Mesendoderm (in vitro differentiated cells): Measurements from ENCODE around the gene KRTAP5-8.

Experiments used
- DNase-seq: peaks from one replicate; pipeline ENCODE4 v3.0.0; 2013
- H2AK5ac ChIP-seq: 2 replicates; pipeline ENCODE4 v1.6.1; 2013; ENCODE audit warnings: low read length, inconsistent platforms
- H2BK120ac ChIP-seq: 2 replicates; pipeline ENCODE4 v1.6.1; 2013; ENCODE audit warnings: low read depth, mild to moderate bottlenecking, low read length, moderate library complexity, mixed read lengths
- H2BK15ac ChIP-seq: replicated peaks from 2 replicates; pipeline ENCODE4 v1.6.1; 2013; ENCODE audit warnings: low read depth, mild to moderate bottlenecking, moderate library complexity
- H2BK5ac ChIP-seq: 2 replicates; pipeline ENCODE4 v1.6.1; 2013; ENCODE audit warnings: low read length, inconsistent platforms
- H3K18ac ChIP-seq: 2 replicates; pipeline ENCODE4 v1.6.1; 2013; ENCODE audit warnings: mild to moderate bottlenecking, low read length, mixed read lengths
- H3K23ac ChIP-seq: one replicate; pipeline ENCODE4 v1.6.1; 2013; ENCODE audit warnings: low read length
- H3K27ac ChIP-seq: 2 replicates; pipeline ENCODE4 v1.5.1; 2013; ENCODE audit warnings: low read depth, mild to moderate bottlenecking, inconsistent platforms, low read length, moderate library complexity
- H3K27me3 ChIP-seq: 2 replicates; pipeline ENCODE4 v1.6.1; 2013; ENCODE audit warnings: low read length, control low read depth, mild to moderate bottlenecking, inconsistent platforms; ENCODE audit not compliant: insufficient read depth, poor library complexity
- H3K36me3 ChIP-seq: 2 replicates; pipeline ENCODE4 v1.6.1; 2013; ENCODE audit warnings: low read length, inconsistent platforms; ENCODE audit not compliant: control insufficient read depth, insufficient read depth
- H3K4ac ChIP-seq: one replicate; pipeline ENCODE4 v1.6.1; 2013; ENCODE audit warnings: low read depth, mild to moderate bottlenecking, low read length, moderate library complexity
- H3K4me1 ChIP-seq: 2 replicates; pipeline ENCODE4 v1.6.1; 2013; ENCODE audit warnings: low read depth, low read length, inconsistent platforms; ENCODE audit not compliant: control insufficient read depth
- H3K4me2 ChIP-seq: 2 replicates; pipeline ENCODE4 v1.6.1; 2013; ENCODE audit warnings: low read length
- H3K4me3 ChIP-seq: 2 replicates; pipeline ENCODE4 v1.5.1; 2013; ENCODE audit warnings: mild to moderate bottlenecking, low read length
- H3K56ac ChIP-seq: one replicate; pipeline ENCODE4 v1.6.1; 2013; ENCODE audit warnings: low read length
- H3K79me1 ChIP-seq: 2 replicates; pipeline ENCODE4 v1.6.1; 2013; ENCODE audit warnings: low read length, inconsistent platforms
- H3K79me2 ChIP-seq: 2 replicates; pipeline ENCODE4 v1.6.1; 2013; ENCODE audit warnings: mild to moderate bottlenecking, low read length; ENCODE audit not compliant: control insufficient read depth, insufficient read depth
- H3K9ac ChIP-seq: 2 replicates; pipeline ENCODE4 v1.6.1; 2013; ENCODE audit warnings: low read length, inconsistent platforms
- H4K5ac ChIP-seq: one replicate; pipeline ENCODE4 v1.6.1; 2013; ENCODE audit warnings: low read length
- H4K8ac ChIP-seq: one replicate; pipeline ENCODE4 v1.6.1; 2013; ENCODE audit warnings: low read depth, mild to moderate bottlenecking, control low read depth, low read length, moderate library complexity
- WGBS: extraction: QIAGEN DNeasy Blood & Tissue Kit; methylation state at CpG from one replicate; pipeline ENCODE4 v1.1.7; 2013; ENCODE audit warnings: low lambda C conversion rate, missing lambda C conversion rate; ENCODE audit not compliant: insufficient coverage; ENCODE audit errors: extremely low coverage; 5-methylcytosine and 5-hydroxymethylcytosine counted together

Gene KRTAP5-8

DNA sequence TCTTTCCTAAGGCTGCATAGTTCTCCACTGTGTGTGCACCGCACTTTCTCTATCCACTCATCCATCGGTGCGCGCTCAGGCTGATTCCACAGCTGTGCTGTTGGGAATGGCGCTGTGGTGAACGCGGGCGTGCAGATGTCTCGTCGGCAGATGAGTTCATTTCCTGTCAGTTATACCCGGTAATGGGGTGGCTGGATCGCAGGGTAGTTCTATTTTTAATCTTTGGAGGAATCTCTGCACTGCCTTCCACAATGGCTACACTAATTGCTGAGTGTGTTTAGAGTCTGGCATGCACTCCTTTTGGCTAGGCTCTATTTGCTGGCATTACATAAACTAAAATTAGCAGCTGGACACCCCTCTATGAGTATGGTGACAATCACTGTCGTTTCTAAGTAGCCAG is 38.7 kb upstream of the KRTAP5-8 start:
- Histone ChIP-seq H3K9ac (no peak overlapping the region), H3K23ac (no peak overlapping the region), H3K4me3 (no peak overlapping the region), H2AK5ac (no peak overlapping the region), H3K4ac (no peak overlapping the region), H4K5ac (no peak overlapping the region), H3K79me1 (no peaks in the 10 kb centered on the region), H3K27ac (no peak overlapping the region), H3K4me2 (no peak overlapping the region), H2BK5ac (no peak overlapping the region), H3K27me3 (no peaks in the 10 kb centered on the region), H2BK120ac (no peak overlapping the region), H3K18ac (no peak overlapping the region), H3K56ac (no peak overlapping the region), H3K4me1 (peaks cover 3% of the 10 kb centered on the region), H2BK15ac (no peak overlapping the region), H4K8ac (no peak overlapping the region), H3K79me2 (no peaks in the 10 kb centered on the region), H3K36me3 (peaks cover 4% of the 10 kb centered on the region)
- WGBS, result no CpG with 5 or more reads among the region's 13 CpGs
- no peak for DNase-seq

DNA sequence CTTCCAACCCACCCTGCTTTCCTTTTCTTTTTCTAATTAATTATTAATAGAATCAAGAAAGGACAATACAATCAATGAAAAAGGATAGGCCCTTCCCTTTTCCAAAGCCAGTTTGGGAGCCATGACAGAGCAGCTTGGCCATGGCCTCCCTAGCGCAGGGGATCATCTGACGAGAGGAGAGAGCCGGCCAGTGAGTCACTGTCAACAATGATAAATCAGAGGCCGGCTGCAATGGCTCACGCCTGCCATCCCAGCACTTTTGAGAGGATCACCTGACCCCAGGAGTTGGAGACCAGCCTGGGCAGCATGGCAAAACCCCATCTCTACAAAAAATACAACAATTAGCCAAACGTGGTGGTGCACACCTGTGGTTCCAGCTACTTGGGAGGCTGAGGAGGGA is 38.3 kb upstream of the KRTAP5-8 start:
- Histone ChIP-seq H3K4ac (no peak overlapping the region), H3K4me2 (no peak overlapping the region), H3K27ac (no peak overlapping the region), H2AK5ac (no peak overlapping the region), H3K79me1 (no peaks in the 10 kb centered on the region), H3K27me3 (no peaks in the 10 kb centered on the region), H3K18ac (no peak overlapping the region), H4K8ac (no peak overlapping the region), H3K4me1 (peaks cover 6% of the 10 kb centered on the region), H3K4me3 (no peak overlapping the region), H2BK120ac (no peak overlapping the region), H3K56ac (no peak overlapping the region), H3K36me3 (peaks cover 3% of the 10 kb centered on the region), H3K23ac (no peak overlapping the region), H3K9ac (no peak overlapping the region), H3K79me2 (no peaks in the 10 kb centered on the region), H4K5ac (no peak overlapping the region), H2BK15ac (no peak overlapping the region), H2BK5ac (no peak overlapping the region)
- DNase-seq, result no peak
- no CpG with 5 or more reads among the region's 6 CpGs for WGBS

DNA sequence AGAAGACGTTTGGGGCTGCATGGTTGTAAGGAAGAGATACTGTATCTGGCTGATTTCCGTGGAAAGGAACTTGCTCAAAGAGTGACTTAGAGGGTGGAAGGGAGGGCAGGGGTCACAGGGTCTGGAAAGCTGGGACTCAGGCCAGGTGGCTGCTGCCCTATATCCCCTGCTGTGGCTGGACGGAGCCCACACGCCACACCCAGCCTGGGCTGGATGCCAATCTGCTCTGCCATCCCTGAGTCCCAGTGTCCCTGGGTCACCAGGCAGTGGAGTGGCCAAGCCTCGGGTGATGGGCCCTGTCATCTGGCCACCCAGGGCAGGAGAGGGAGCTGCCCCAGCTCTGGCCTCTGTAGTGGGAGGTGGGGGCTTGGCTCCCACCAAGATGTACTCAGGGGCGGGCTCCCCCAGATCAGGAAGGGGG is 37.2 kb upstream of the KRTAP5-8 start:
- Histone ChIP-seq H3K4ac (no peak overlapping the region), H3K9ac (no peak overlapping the region), H2AK5ac (no peak overlapping the region), H3K4me3 (no peak overlapping the region), H2BK5ac (no peak overlapping the region), H3K23ac (no peak overlapping the region), H3K27me3 (no peaks in the 10 kb centered on the region), H3K4me1 (peaks cover 9% of the 10 kb centered on the region), H3K27ac (no peak overlapping the region), H3K18ac (no peak overlapping the region), H3K79me2 (no peaks in the 10 kb centered on the region), H4K5ac (no peak overlapping the region), H2BK15ac (no peak overlapping the region), H3K4me2 (no peak overlapping the region), H3K79me1 (no peaks in the 10 kb centered on the region), H2BK120ac (no peak overlapping the region), H4K8ac (no peak overlapping the region), H3K56ac (no peak overlapping the region), H3K36me3 (peaks cover 3% of the 10 kb centered on the region)
- DNase-seq, result no peak
- no CpG with 5 or more reads among the region's 6 CpGs for WGBS

DNA sequence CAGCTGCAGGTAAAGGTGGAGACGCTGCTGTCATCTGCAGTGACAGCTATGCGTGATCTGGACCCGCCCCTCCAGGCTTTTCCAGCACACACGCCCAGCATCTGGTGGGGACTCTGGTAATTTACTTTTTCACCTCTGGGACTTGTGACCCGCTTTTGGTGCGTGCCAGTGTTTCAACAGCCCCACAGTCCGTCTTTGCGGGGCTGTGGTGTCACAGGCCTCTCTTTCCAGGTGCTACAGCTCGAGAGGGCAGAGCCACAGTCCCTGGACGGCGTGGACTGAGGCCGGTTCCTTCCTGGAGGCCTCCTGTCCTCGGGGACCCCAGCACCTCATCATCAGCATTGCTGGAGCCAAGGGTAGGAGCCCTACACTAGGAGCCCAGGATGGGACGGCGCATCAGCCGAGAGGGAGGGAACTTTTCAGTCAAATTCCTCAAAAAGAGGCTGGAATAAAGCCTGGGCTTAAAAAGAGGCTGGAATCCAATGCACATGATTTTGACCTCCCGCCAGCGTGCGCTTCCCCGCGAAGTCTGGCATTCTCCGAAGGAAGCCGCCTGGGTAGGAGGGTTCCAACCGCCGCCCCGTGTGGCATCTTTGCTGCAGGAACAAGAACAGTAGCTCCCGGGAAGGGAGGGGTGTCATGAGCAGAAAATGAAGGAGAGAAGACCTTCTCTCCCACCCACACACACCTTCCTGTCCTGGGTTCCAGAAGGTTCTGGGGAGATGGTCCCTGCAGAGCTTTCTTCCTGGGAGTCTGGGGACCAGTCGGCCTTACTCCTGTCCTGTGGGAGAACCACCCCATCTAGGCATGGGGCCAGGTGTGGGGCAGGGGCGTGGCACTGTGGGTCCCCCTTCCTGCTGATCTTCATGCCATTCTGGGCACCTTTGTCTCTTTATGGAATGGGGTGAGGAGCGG is 36.5 kb upstream of the KRTAP5-8 start:
- no peak overlapping the region for H3K56ac ChIP-seq
- peaks cover 11% of the 10 kb centered on the region for H3K4me1 ChIP-seq
- no peak overlapping the region for H3K9ac ChIP-seq
- peaks cover 3% of the 10 kb centered on the region for H3K36me3 ChIP-seq
- no peak overlapping the region for H3K18ac ChIP-seq
- H3K27me3 ChIP-seq, result no peaks in the 10 kb centered on the region
- H2BK120ac ChIP-seq, result no peak overlapping the region
- no CpG with 5 or more reads among the region's 30 CpGs for WGBS
- H3K4me2 ChIP-seq, result no peak overlapping the region
- DNase-seq, result no peak
- H2BK5ac ChIP-seq, result no peak overlapping the region
- no peaks in the 10 kb centered on the region for H3K79me2 ChIP-seq
- no peak overlapping the region for H4K8ac ChIP-seq
- H2AK5ac ChIP-seq, result no peak overlapping the region
- no peak overlapping the region for H3K27ac ChIP-seq
- no peak overlapping the region for H2BK15ac ChIP-seq
- H3K79me1 ChIP-seq, result no peaks in the 10 kb centered on the region
- H4K5ac ChIP-seq, result no peak overlapping the region
- no peak overlapping the region for H3K4me3 ChIP-seq
- H3K23ac ChIP-seq, result no peak overlapping the region
- no peak overlapping the region for H3K4ac ChIP-seq

DNA sequence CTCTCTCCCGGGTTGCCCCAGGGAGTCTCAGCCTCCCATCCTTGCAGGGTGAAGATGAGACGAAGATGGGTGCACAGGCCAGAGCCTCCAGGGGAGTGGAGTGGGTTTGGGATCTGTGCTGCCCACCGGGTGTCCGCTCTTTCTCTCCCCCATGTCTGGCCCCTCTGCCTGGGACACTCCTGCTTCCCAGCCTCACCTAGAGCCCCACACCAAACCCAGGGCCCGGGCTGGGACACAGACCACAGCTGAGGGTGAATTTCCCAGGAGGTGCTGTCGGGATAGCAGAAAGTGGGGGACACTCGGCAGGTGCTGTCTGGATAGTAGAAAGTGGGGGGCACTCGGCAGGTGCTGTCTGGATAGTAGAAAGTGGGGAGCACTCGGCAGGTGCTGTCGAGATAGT is 35.8 kb upstream of the KRTAP5-8 start:
- Histone ChIP-seq H3K36me3 (peaks cover 3% of the 10 kb centered on the region), H3K4ac (no peak overlapping the region), H3K79me2 (no peaks in the 10 kb centered on the region), H3K4me3 (no peak overlapping the region), H3K23ac (no peak overlapping the region), H3K79me1 (no peaks in the 10 kb centered on the region), H3K9ac (no peak overlapping the region), H4K8ac (no peak overlapping the region), H3K4me2 (no peak overlapping the region), H3K4me1 (peaks cover 11% of the 10 kb centered on the region), H2AK5ac (no peak overlapping the region), H2BK15ac (no peak overlapping the region), H2BK5ac (no peak overlapping the region), H3K27me3 (no peaks in the 10 kb centered on the region), H4K5ac (no peak overlapping the region), H3K56ac (no peak overlapping the region), H3K18ac (no peak overlapping the region), H2BK120ac (no peak overlapping the region), H3K27ac (no peak overlapping the region)
- WGBS, result no CpG with 5 or more reads among the region's 10 CpGs
- DNase-seq, result no peak
